Measurements from ENCODE around the gene CBLN1.
"Not testable (repeated sequence)": the region's sequence is repeated elsewhere in the genome, so short reads cannot be mapped to it uniquely, and the experiment has no call there.

CBLN1 gene

GRCh38 chr16:49277766-49278566 is 3.7 kb downstream of the CBLN1 start:
- DNase-seq (ENCODE audit: low read depth): no peak

GRCh38 chr16:49277386-49277742 is 4.3 kb downstream of the CBLN1 start:
- no peak for DNase-seq (ENCODE audit: low read depth)

- no peak for DNase-seq (ENCODE audit: low read depth)
Observed at GRCh38 chr16:49276646-49277385, 4.8 kb downstream of the CBLN1 start.

GRCh38 chr16:49275870-49276269 is 5.8 kb downstream of the CBLN1 start:
- no peak for DNase-seq (ENCODE audit: low read depth)

GRCh38 chr16:49275050-49275730 is 6.4 kb downstream of the CBLN1 start:
- DNase-seq (ENCODE audit: low read depth): no peak

- no peak for DNase-seq (ENCODE audit: low read depth)
Observed at GRCh38 chr16:49274591-49274990, 7.0 kb downstream of the CBLN1 start.

GRCh38 chr16:49273771-49274170 is 7.9 kb downstream of the CBLN1 start:
- no peak for DNase-seq (ENCODE audit: low read depth)

GRCh38 chr16:49271363-49271762 is 10.3 kb downstream of the CBLN1 start:
- DNase-seq (ENCODE audit: low read depth): no peak

- DNase-seq (ENCODE audit: low read depth): no peak
Observed at GRCh38 chr16:49269201-49269600, 12.4 kb downstream of the CBLN1 start.

GRCh38 chr16:49268667-49269066 is 13.0 kb downstream of the CBLN1 start:
- no peak for DNase-seq (ENCODE audit: low read depth)

- DNase-seq (ENCODE audit: low read depth): no peak
Observed at GRCh38 chr16:49262501-49262900, 19.1 kb downstream of the CBLN1 start.

- DNase-seq (ENCODE audit: low read depth): no peak
Observed at GRCh38 chr16:49261930-49262329, 19.7 kb downstream of the CBLN1 start.

GRCh38 chr16:49260956-49261530 is 20.6 kb downstream of the CBLN1 start:
- no peak for DNase-seq (ENCODE audit: low read depth)

GRCh38 chr16:49260253-49260652 is 21.4 kb downstream of the CBLN1 start:
- DNase-seq (ENCODE audit: low read depth): no peak

- no peak for DNase-seq (ENCODE audit: low read depth)
Observed at GRCh38 chr16:49259330-49259729, 22.3 kb downstream of the CBLN1 start.

- no peak for DNase-seq (ENCODE audit: low read depth)
Observed at GRCh38 chr16:49250689-49251088, 30.9 kb downstream of the CBLN1 start.

GRCh38 chr16:49248227-49248626 is 33.4 kb downstream of the CBLN1 start:
- DNase-seq (ENCODE audit: low read depth): no peak

GRCh38 chr16:49236216-49236615 is 45.4 kb downstream of the CBLN1 start:
- no peak for DNase-seq (ENCODE audit: low read depth)

GRCh38 chr16:49228335-49228734 is 53.3 kb downstream of the CBLN1 start:
- not testable (repeated sequence) for DNase-seq (ENCODE audit: low read depth)
